Keratinocyte (primary cell): Measurements from ENCODE around the gene RIT2. TPM values are rescaled to one million over a fixed set of nuclear protein-coding genes. Genes with fewer than 3 reads are reported as not detected.

Source experiments
- DNase-seq: peaks from one replicate; pipeline ENCODE4 v3.0.0-alpha.2; 2011; ENCODE audit warnings: low read depth, missing footprints, low spot score
- FAIRE-seq: peaks from 2 replicates; lab custom pipeline; 2011; peaks lifted over from hg19 to GRCh38; lab: Jason Lieb, UNC
- H2AFZ ChIP-seq: 2 replicates; pipeline ENCODE4 v1.6.0; 2012; ENCODE audit warnings: low read length, control low read depth, inconsistent platforms; ENCODE audit not compliant: control insufficient read depth
- H3K27ac ChIP-seq: 2 replicates; pipeline ENCODE4 v1.5.1; 2011; ENCODE audit warnings: low read length; ENCODE audit not compliant: control insufficient read depth, insufficient read depth
- H3K27me3 ChIP-seq: 3 replicates; pipeline ENCODE4 v1.6.0; 2011; ENCODE audit warnings: low read length; ENCODE audit not compliant: control insufficient read depth, insufficient read depth; ENCODE audit errors: extremely low read depth
- H3K36me3 ChIP-seq, 2 experiments: 2 replicates in 1 of 2; 3 replicates in 1 of 2; pipeline ENCODE4 v1.5.1; 2011; ENCODE audit warnings: low read length in 2 of 2, mild to moderate bottlenecking in 1 of 2; ENCODE audit not compliant: control insufficient read depth in 2 of 2, insufficient read depth in 2 of 2; ENCODE audit errors: extremely low read depth in 1 of 2
- H3K4me1 ChIP-seq: 3 replicates; pipeline ENCODE4 v1.5.1; 2011; ENCODE audit warnings: low read length; ENCODE audit not compliant: control insufficient read depth, insufficient read depth; ENCODE audit errors: extremely low read depth
- H3K4me2 ChIP-seq: 3 replicates; pipeline ENCODE4 v1.6.0; 2011; ENCODE audit warnings: low read depth, low read length; ENCODE audit not compliant: control insufficient read depth, insufficient read depth; ENCODE audit errors: extremely low read depth
- H3K4me3 ChIP-seq, 3 experiments: fragments of 200-600 bp in 1 of 3; sonication (generic) in 1 of 3; 2 replicates in 2 of 3; 3 replicates in 1 of 3; pipeline ENCODE4 v1.5.1; 2011 to 2016; ENCODE audit warnings: low read length in 3 of 3, mild to moderate bottlenecking in 3 of 3, control low read depth in 2 of 3, inconsistent platforms in 1 of 3, low read depth in 1 of 3, mixed read lengths in 1 of 3, mixed run types in 1 of 3, moderate library complexity in 1 of 3; ENCODE audit not compliant: control insufficient read depth in 2 of 3, insufficient read depth in 2 of 3; ENCODE audit errors: extremely low read depth in 1 of 3
- H3K79me2 ChIP-seq: 2 replicates; pipeline ENCODE4 v1.6.0; 2012; ENCODE audit warnings: low read length; ENCODE audit not compliant: control insufficient read depth, insufficient read depth
- H3K9ac ChIP-seq: 3 replicates; pipeline ENCODE4 v1.6.0; 2011; ENCODE audit warnings: low read length; ENCODE audit not compliant: control insufficient read depth, insufficient read depth; ENCODE audit errors: extremely low read depth
- H3K9me1 ChIP-seq: 3 replicates; pipeline ENCODE4 v1.6.0; 2011; ENCODE audit warnings: low read length; ENCODE audit not compliant: control insufficient read depth, insufficient read depth; ENCODE audit errors: extremely low read depth
- H3K9me3 ChIP-seq: 2 replicates; pipeline ENCODE4 v1.5.1; 2012; ENCODE audit warnings: low read depth, low read length; ENCODE audit not compliant: control insufficient read depth
- H4K20me1 ChIP-seq: 3 replicates; pipeline ENCODE4 v1.6.0; 2011; ENCODE audit warnings: low read length; ENCODE audit not compliant: control insufficient read depth, insufficient read depth; ENCODE audit errors: extremely low read depth
- CTCF ChIP-seq, 3 experiments: IDR thresholded peaks in 1 of 3; conservative IDR thresholded peaks in 1 of 3; optimal IDR thresholded peaks in 1 of 3; 2 replicates in 2 of 3; 3 replicates in 1 of 3; pipeline versions ENCODE3 to v1.5.1; 2011; ENCODE audit warnings: low read length in 3 of 3, mild to moderate bottlenecking in 3 of 3, moderate library complexity in 2 of 3, control low read depth in 1 of 3, inconsistent platforms in 1 of 3; ENCODE audit not compliant: insufficient read depth in 2 of 3; ENCODE audit errors: extremely low read depth in 1 of 3
- EZH2 ChIP-seq: IDR thresholded peaks from one replicate; pipeline ENCODE4 v1.6.1; 2012; ENCODE audit warnings: inconsistent platforms, mild to moderate bottlenecking, low read length, moderate library complexity
- dilution Hi-C: fragments of 300-500 bp; cut with MboI; formaldehyde crosslinking; loops from one replicate; pipeline ENCODE4 v1.7.0; 2020; ENCODE audit warnings: low sequenced_read_pairs; ENCODE audit not compliant: extremely low pct_ligation_motif_present
- polyA plus RNA-seq, 5 experiments: library from polyadenylated mRNA; depleted of rRNA in 3 of 5; stranded (reverse) in 3 of 5; stranded (forward) in 1 of 5; unstranded in 1 of 5; fragments of >200 nt; gene quantifications; 1 replicate in 1 of 5; 2 replicates in 3 of 5; 3 replicates in 1 of 5; pipeline versions ENCODE4 v1.2.1 to v1.2.3, GENCODE V29; 2011 to 2012; ENCODE audit warnings: missing spikeins in 2 of 5, low read depth in 1 of 5, low replicate concordance in 1 of 5

RIT2 gene
- polyA plus RNA-seq, 1 donor (not counting 4 experiments of a cell fraction or from before 2014, with no cell fraction given): not detected

- Histone ChIP-seq H3K9me3 (no peaks in the 10 kb centered on the region), H4K20me1 (no peaks in the 10 kb centered on the region), H3K27me3 (no peaks in the 10 kb centered on the region), H3K4me1 (no peaks in the 10 kb centered on the region), H3K36me3 (no peaks in the 10 kb centered on the region), H2AFZ (no peak overlapping the region), H3K9me1 (no peaks in the 10 kb centered on the region), H3K27ac (no peak overlapping the region), H3K4me3 (no peak overlapping the region), H3K79me2 (no peaks in the 10 kb centered on the region), H3K9ac (no peak overlapping the region), H3K4me2 (no peak overlapping the region)
- no peak for DNase-seq
- dilution Hi-C loops: no loop called here
- TF ChIP-seq CTCF (optimal IDR thresholded peaks at IDR 0.05 in 1 of 3, IDR thresholded peaks at IDR 0.05 in 1 of 3, conservative IDR thresholded peaks at IDR 0.05 in 1 of 3; ENCODE audit: extremely low read depth in 1 of 3, insufficient read depth in 2 of 3, low read length in 3 of 3) (no peak), EZH2 (no peak)
- FAIRE-seq: no peak
These were observed 154.2 kb downstream of the RIT2 start for GRCh38 chr18:42961298-42961697.

- Histone ChIP-seq H3K9me3 (no peaks in the 10 kb centered on the region), H3K4me3 (no peak overlapping the region), H3K27ac (no peak overlapping the region), H3K79me2 (no peaks in the 10 kb centered on the region), H4K20me1 (no peaks in the 10 kb centered on the region), H3K4me1 (no peaks in the 10 kb centered on the region), H2AFZ (no peak overlapping the region), H3K9ac (no peak overlapping the region), H3K27me3 (no peaks in the 10 kb centered on the region), H3K4me2 (no peak overlapping the region), H3K36me3 (no peaks in the 10 kb centered on the region), H3K9me1 (no peaks in the 10 kb centered on the region)
- DNase-seq (no peak), FAIRE-seq (no peak)
- no peak for TF ChIP-seq CTCF (optimal IDR thresholded peaks at IDR 0.05 in 1 of 3, IDR thresholded peaks at IDR 0.05 in 1 of 3, conservative IDR thresholded peaks at IDR 0.05 in 1 of 3; ENCODE audit: extremely low read depth in 1 of 3, insufficient read depth in 2 of 3, low read length in 3 of 3)
- TF ChIP-seq EZH2: no peak
- dilution Hi-C loops: no loop called here
These were observed 156.0 kb downstream of the RIT2 start for GRCh38 chr18:42959528-42959927.
